Heart right ventricle (tissue), 16 donors: Measurements from ENCODE around the gene PRSS50. TPM values are rescaled to one million over a fixed set of nuclear protein-coding genes. Genes with fewer than 3 reads are reported as not detected.
A peak's percentile ranks its signal among the peaks of the same experiment; 100 is the strongest.

Experiments
- ATAC-seq, 8 donors: fragments of 200-7000 bp; cut with Tn5 transposase; one replicate each; pipeline ENCODE4 v1.9.1; 2020; ENCODE audit warnings: mild to moderate bottlenecking in 8 of 8, moderate library complexity in 8 of 8, moderate number of reproducible peaks in 1 of 8
- DNase-seq, 2 donors: peaks; one replicate each; pipeline ENCODE4 v3.0.0-alpha.2; 2020
- H3K27ac ChIP-seq, 10 donors: fragments of 200-600 bp; sonication (generic) in 2 of 10; one replicate each; pipeline versions ENCODE4 v1.5.0 to v1.8.0; 2020 to 2022; ENCODE audit warnings: mild to moderate bottlenecking in 3 of 10
- H3K27me3 ChIP-seq, 7 donors: fragments of 200-600 bp; one replicate each; pipeline ENCODE4 v1.8.0; 2021 to 2022; ENCODE audit warnings: mild to moderate bottlenecking in 2 of 7
- H3K36me3 ChIP-seq, 9 donors: fragments of 200-600 bp; sonication (generic) in 1 of 9; one replicate each; pipeline versions ENCODE4 v1.5.0 to v1.8.0; 2020 to 2022; ENCODE audit warnings: mild to moderate bottlenecking in 2 of 9
- H3K4me1 ChIP-seq, 9 donors: fragments of 200-600 bp; sonication (generic) in 1 of 9; one replicate each; pipeline versions ENCODE4 v1.5.0 to v1.8.0; 2020 to 2022; ENCODE audit warnings: mild to moderate bottlenecking in 4 of 9
- H3K4me3 ChIP-seq, 10 donors: fragments of 200-600 bp; sonication (generic) in 2 of 10; one replicate each; pipeline versions ENCODE4 v1.5.0 to v1.8.0; 2020 to 2022; ENCODE audit warnings: mild to moderate bottlenecking in 7 of 10, moderate library complexity in 2 of 10
- H3K9me3 ChIP-seq, 11 donors: fragments of 200-600 bp in 10 of 11; sonication (generic) in 2 of 11; one replicate each; pipeline versions ENCODE4 v1.5.0 to v1.8.0; 2013 to 2022; ENCODE audit warnings: mild to moderate bottlenecking in 2 of 11, control low read depth in 1 of 11, moderate library complexity in 1 of 11
- WGBS, 2 donors: extraction: QIAGEN DNeasy Blood & Tissue Kit; methylation state at CpG; one replicate each; pipeline ENCODE4 v1.1.7; 2013; ENCODE audit warnings: inconsistent platforms in 1 of 2; 5-methylcytosine and 5-hydroxymethylcytosine counted together
- intact Hi-C, 10 donors: fragments of 100-400 bp; cut with DNase I; formaldehyde crosslinking; loops; one replicate each; pipeline versions ENCODE4 v1.11.1 to v1.14.2; 2022
- polyA plus RNA-seq, 2 donors: library from polyadenylated mRNA; stranded (reverse); fragments of 200-250 nt; gene quantifications; one replicate each; pipeline ENCODE4 v1.2.3, GENCODE V29; 2013
- total RNA-seq, 10 donors: library from RNA; stranded (reverse); fragmentation: NEBNext Ultra II Directional in 3 of 10; extraction: Animal tissue kit (Norgen Biotek cat#: 25700) in 3 of 10; gene quantifications; one replicate each; pipeline versions ENCODE4 v1.2.1 to v1.2.4, GENCODE V29; 2021 to 2023
- TF ChIP-seq, protein P1 (sequence below), 9 donors: fragments of 200-600 bp; sonication (generic) in 2 of 9; IDR thresholded peaks; one replicate each; pipeline versions ENCODE4 v1.5.0 to v1.8.0; 2021 to 2022; ENCODE audit warnings: antibody characterized with exemption in 9 of 9, mild to moderate bottlenecking in 5 of 9, moderate library complexity in 1 of 9
- donor health status: Arrhythmogenic right ventricular cardiomyopathy.
- donor health status: ischemic (EF 13 %, LVEDD 7.1; RV severe dilation, severe dysfunction).
- donor health status: healthy with polysubstance abuse.
- donor health status: DM: no; HTN: yes; CAD: no.
- donor health status: DM: no; HTN: no; CAD: no.
- donor health status: ischemic (EF 25% LVEDD 6.9; RV normal size, moderate dysfunction).
- donor health status: ischemic (EF 25% LVEDD 5.7; RV mildly dilated, moderate dysfunction).
- donor health status: healthy.
- donor health status: DM: yes; HTN: yes; CAD: no.
- donor health status: Ischemic cardiomyopathy.
- donor health status: ischemic (EF 35%, LVEDD 5.7; RV mildly dilated, moderate dysfunction).
- donor health status: nonischemic (EF 11% LVEDD 7.7; RV severe dilation, severe dysfunction).
- donor health status: DM: yes; HTN: yes; CAD: no.
- donor health status: PGD.
- donor health status: ischemic (EF 29% LVEDD 5.4; RV normal size, mild dysfunction).
- donor health status: nonischemic (EF 23%, LVEDD 6.1; RV moderate dilation, normal function).

The PRSS50 gene
- total and polyA plus RNA-seq, 12 donors = 0.09 to 0.88 (median 0.31) TPM; not detected in 2

DNA sequence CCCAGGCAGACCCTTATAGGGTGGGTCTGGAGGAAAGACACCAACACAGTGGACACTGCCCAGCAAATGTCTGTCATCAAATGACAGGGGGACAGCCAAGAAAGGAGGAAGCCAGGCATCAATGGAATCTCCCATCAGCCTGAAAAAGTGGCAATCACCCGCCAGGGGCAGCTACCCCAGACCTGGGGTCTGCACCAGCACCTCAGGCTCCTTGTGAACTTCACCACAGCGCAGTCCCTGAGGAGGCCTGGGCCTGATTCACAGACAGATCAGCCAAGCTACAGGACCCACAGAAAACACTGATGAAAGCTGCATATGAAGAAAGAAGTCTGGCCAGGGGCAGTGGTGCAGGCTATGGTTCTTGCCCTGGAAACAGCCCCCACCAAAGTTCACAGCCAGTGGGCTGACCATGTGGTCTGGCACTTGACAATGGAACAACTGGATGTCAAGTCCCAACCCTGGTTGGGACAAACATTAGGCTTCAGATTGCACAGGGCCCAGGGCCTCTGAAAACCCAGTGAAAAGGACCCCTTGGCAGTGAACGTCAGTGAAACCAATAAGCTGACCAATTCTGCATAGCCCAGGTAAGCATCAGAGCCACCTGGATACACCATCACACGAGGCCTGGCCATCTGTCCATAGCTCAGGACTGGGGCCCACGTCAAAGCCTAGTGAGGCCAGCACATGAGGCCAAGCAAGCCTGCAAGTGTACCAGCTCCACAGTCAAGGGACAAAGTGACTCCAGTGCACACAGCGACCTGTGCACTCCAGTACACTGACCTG is 53.3 kb downstream of the PRSS50 start:
- TF ChIP-seq, protein P1, sequence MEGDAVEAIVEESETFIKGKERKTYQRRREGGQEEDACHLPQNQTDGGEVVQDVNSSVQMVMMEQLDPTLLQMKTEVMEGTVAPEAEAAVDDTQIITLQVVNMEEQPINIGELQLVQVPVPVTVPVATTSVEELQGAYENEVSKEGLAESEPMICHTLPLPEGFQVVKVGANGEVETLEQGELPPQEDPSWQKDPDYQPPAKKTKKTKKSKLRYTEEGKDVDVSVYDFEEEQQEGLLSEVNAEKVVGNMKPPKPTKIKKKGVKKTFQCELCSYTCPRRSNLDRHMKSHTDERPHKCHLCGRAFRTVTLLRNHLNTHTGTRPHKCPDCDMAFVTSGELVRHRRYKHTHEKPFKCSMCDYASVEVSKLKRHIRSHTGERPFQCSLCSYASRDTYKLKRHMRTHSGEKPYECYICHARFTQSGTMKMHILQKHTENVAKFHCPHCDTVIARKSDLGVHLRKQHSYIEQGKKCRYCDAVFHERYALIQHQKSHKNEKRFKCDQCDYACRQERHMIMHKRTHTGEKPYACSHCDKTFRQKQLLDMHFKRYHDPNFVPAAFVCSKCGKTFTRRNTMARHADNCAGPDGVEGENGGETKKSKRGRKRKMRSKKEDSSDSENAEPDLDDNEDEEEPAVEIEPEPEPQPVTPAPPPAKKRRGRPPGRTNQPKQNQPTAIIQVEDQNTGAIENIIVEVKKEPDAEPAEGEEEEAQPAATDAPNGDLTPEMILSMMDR (IDR thresholded peaks at IDR 0.05) = no peak
- peaks cover 17 to 82% (median 53%) of the 10 kb centered on the region in 9 donors for H3K4me1 ChIP-seq
- H3K9me3 ChIP-seq = no peaks in the 10 kb centered on the region
- no peaks in the 10 kb centered on the region for H3K27me3 ChIP-seq
- no peaks in the 10 kb centered on the region for H3K36me3 ChIP-seq
- peak overlapping the region; percentile 70 to 91 (median 80) for H3K27ac ChIP-seq
- intact Hi-C loops = loop anchor here in 3 of 10 donors (2.0 to 10.0 kb wide), 4 partner anchors 30 to 233 kb away; partner anchors contain the start of gene LRRC2 (in 2 of the 3)
- DNase-seq = peak in 1 of 2 donors; percentile 3
- no peak overlapping the region for H3K4me3 ChIP-seq
- peak in 2 of 8 donors; percentile 0 for ATAC-seq
- 80 to 86% methylated on average over 6 of the region's 6 CpGs for WGBS, 2 donors

GRCh38 chr3:46663591-46664135 is 54.0 kb downstream of the PRSS50 start:
- peak overlapping the region; percentile 70 to 91 (median 80) for H3K27ac ChIP-seq
- H3K4me3 ChIP-seq = no peak overlapping the region
- no peaks in the 10 kb centered on the region for H3K27me3 ChIP-seq
- no peaks in the 10 kb centered on the region for H3K36me3 ChIP-seq
- DNase-seq (peak in 1 of 2 donors; percentile 34), ATAC-seq (peak; percentile 27 to 54 (median 38))
- TF ChIP-seq, protein P1 (IDR thresholded peaks at IDR 0.05) = peak in 7 of 9 donors; percentile 31 to 61 (median 50)
- H3K4me1 ChIP-seq = peaks cover 17 to 81% (median 53%) of the 10 kb centered on the region in 9 donors
- intact Hi-C loops = loop anchor here in 3 of 10 donors (2.0 to 10.0 kb wide), 4 partner anchors 31 to 234 kb away; partner anchors contain the start of gene LRRC2 (in 2 of the 3)
- no peaks in the 10 kb centered on the region for H3K9me3 ChIP-seq
- WGBS, 2 donors = 41 to 52% methylated on average over 8 of the region's 8 CpGs

- Histone ChIP-seq H3K9me3 (no peaks in the 10 kb centered on the region), H3K36me3 (no peaks in the 10 kb centered on the region), H3K4me1 (peaks cover 17 to 75% (median 53%) of the 10 kb centered on the region in 9 donors), H3K27ac (peak overlapping the region in 7 of 10 donors; percentile 72 to 90 (median 80)), H3K4me3 (no peak overlapping the region), H3K27me3 (no peaks in the 10 kb centered on the region)
- intact Hi-C loops = loop anchor here in 3 of 10 donors (5.0 to 10.0 kb wide), 3 partner anchors 34 to 234 kb away; partner anchors contain the start of gene LRRC2 (in 2 of the 3)
- DNase-seq (peak in 1 of 2 donors; percentile 24), ATAC-seq (no peak)
- TF ChIP-seq, protein P1 (IDR thresholded peaks at IDR 0.05) = no peak
- WGBS, 2 donors = 56 to 68% methylated on average over 17 of the region's 17 CpGs
These were observed 54.7 kb downstream of the PRSS50 start for GRCh38 chr3:46662771-46663551.

Other genes with a start within 250 kb of the PRSS50 start
- gene RTP3, start 219.9 kb downstream of the PRSS50 start, total RNA-seq = not detected
- not detected for gene RTP3, start 219.9 kb downstream of the PRSS50 start, polyA plus RNA-seq
- 100 to 1,000 TPM; 103 to 163 (median 128) TPM for gene LRRC2, start 151.6 kb downstream of the PRSS50 start, total RNA-seq
- 10 to 100 TPM; 10.7 to 49.8 TPM for gene LRRC2, start 151.6 kb downstream of the PRSS50 start, polyA plus RNA-seq
- under 1 TPM in 1 of 10 donors, not detected in 9; 0.19 TPM for gene FAM240A, start 105.3 kb downstream of the PRSS50 start, total RNA-seq
- gene FAM240A, start 105.3 kb downstream of the PRSS50 start, polyA plus RNA-seq = not detected
- gene ALS2CL, start 24.2 kb downstream of the PRSS50 start, total RNA-seq = 10 to 100 TPM; 16.3 to 41.6 (median 21.6) TPM
- gene ALS2CL, start 24.2 kb downstream of the PRSS50 start, polyA plus RNA-seq = 100 to 1,000 TPM in 1 of 2 donors, 10 to 100 TPM in 1; 15.6 to 102 TPM
- 1 to 10 TPM in 1 of 10 donors, under 1 TPM in 8, not detected in 1; 0.21 to 1.1 (median 0.48) TPM for gene TMIE, start 16.5 kb downstream of the PRSS50 start, total RNA-seq
- 1 to 10 TPM in 1 of 2 donors, under 1 TPM in 1; 0.39 to 1.2 TPM for gene TMIE, start 16.5 kb downstream of the PRSS50 start, polyA plus RNA-seq
- 1,000 to 10,000 TPM; 5,377 to 9,904 (median 7,431) TPM for gene MYL3, start 145.6 kb upstream of the PRSS50 start, total RNA-seq
- 1,000 to 10,000 TPM; 7,541 to 8,578 TPM for gene MYL3, start 145.6 kb upstream of the PRSS50 start, polyA plus RNA-seq
- gene PTH1R, start 159.9 kb upstream of the PRSS50 start, total RNA-seq = 10 to 100 TPM in 2 of 10 donors, 1 to 10 TPM in 8; 1.5 to 18.5 (median 3.0) TPM
- gene PTH1R, start 159.9 kb upstream of the PRSS50 start, polyA plus RNA-seq = 10 to 100 TPM; 12.8 to 89.8 TPM